PFSK-1 (cell line): Measurements from ENCODE around the gene STX10.

Experiments
- FOXP2 ChIP-seq: optimal IDR thresholded peaks from 2 replicates; pipeline ENCODE3; 2011; ENCODE audit warnings: borderline replicate concordance, control low read depth, inconsistent platforms; ENCODE audit not compliant: insufficient read depth; ENCODE audit errors: extremely low read length, extremely low read depth
- POLR2AphosphoS5 ChIP-seq: IDR thresholded peaks from 2 replicates; pipeline ENCODE4 v1.6.1; 2012; ENCODE audit warnings: low read depth, mild to moderate bottlenecking, control low read depth, low read length, moderate library complexity
- SIN3A ChIP-seq: IDR thresholded peaks from 2 replicates; pipeline ENCODE4 v1.6.1; 2012; ENCODE audit warnings: mild to moderate bottlenecking, low read length, moderate library complexity, borderline replicate concordance; ENCODE audit not compliant: insufficient read depth
- TAF1 ChIP-seq: IDR thresholded peaks from 2 replicates; pipeline ENCODE4 v1.6.1; 2012; ENCODE audit warnings: low read length, control low read depth, borderline replicate concordance; ENCODE audit not compliant: insufficient read depth
- TF ChIP-seq, protein P1 (sequence below), 2 experiments: IDR thresholded peaks; 2 replicates each; pipeline versions ENCODE4 v1.6.1 to v1.8.0; 2011 to 2012; ENCODE audit warnings: low read depth in 2 of 2, low read length in 2 of 2, control low read depth in 1 of 2, inconsistent platforms in 1 of 2, mild to moderate bottlenecking in 1 of 2, moderate library complexity in 1 of 2; ENCODE audit not compliant: insufficient read depth in 1 of 2

STX10 gene

DNA sequence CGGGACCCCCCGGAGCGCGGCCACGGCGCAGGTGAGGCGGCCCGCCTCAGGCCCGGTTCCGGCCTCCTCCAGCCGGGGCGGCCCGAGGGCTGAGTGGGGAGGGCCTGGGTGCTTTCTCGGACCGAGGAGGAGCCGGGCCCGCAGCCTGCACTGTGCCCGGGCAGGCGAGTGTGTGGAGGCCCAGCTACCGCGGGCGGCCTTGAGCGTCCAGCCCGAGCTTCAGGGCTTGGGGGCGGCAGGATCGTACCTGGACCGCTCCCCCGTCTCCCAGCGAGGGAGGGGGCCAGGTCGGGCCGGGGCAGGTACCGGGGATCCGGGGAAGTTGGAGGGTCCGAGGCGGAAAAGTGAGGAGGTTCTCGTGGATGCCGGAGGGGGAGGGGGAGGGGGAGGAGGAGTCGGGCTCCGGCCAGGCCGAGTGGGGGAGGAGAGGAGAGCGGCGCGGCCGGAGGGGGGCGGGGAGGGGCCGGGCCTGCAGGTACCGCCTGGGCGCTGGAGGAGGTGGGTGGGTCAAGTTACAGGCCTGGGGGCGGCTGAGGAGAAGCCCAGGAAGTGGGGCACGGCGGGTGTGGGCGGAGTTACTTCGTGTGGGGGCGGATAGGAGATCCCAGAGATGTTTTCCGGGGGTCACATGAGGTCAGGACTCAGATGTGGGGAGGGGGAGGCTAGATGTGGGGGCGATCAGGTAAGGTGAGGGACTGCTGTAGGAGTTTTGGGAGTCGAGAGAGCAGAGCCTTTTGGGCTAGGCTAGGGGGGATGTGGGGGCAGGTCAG is 31.6 kb downstream of the STX10 start:
- TF ChIP-seq, protein P1, sequence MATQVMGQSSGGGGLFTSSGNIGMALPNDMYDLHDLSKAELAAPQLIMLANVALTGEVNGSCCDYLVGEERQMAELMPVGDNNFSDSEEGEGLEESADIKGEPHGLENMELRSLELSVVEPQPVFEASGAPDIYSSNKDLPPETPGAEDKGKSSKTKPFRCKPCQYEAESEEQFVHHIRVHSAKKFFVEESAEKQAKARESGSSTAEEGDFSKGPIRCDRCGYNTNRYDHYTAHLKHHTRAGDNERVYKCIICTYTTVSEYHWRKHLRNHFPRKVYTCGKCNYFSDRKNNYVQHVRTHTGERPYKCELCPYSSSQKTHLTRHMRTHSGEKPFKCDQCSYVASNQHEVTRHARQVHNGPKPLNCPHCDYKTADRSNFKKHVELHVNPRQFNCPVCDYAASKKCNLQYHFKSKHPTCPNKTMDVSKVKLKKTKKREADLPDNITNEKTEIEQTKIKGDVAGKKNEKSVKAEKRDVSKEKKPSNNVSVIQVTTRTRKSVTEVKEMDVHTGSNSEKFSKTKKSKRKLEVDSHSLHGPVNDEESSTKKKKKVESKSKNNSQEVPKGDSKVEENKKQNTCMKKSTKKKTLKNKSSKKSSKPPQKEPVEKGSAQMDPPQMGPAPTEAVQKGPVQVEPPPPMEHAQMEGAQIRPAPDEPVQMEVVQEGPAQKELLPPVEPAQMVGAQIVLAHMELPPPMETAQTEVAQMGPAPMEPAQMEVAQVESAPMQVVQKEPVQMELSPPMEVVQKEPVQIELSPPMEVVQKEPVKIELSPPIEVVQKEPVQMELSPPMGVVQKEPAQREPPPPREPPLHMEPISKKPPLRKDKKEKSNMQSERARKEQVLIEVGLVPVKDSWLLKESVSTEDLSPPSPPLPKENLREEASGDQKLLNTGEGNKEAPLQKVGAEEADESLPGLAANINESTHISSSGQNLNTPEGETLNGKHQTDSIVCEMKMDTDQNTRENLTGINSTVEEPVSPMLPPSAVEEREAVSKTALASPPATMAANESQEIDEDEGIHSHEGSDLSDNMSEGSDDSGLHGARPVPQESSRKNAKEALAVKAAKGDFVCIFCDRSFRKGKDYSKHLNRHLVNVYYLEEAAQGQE (IDR thresholded peaks at IDR 0.05; ENCODE audit: insufficient read depth in 1 of 2, low read depth in 2 of 2, low read length in 2 of 2) = no peak
- TF ChIP-seq POLR2AphosphoS5 (no peak), TAF1 (no peak), FOXP2 (no peak), SIN3A (no peak; the same call in 1 of the 2 replicates)

DNA sequence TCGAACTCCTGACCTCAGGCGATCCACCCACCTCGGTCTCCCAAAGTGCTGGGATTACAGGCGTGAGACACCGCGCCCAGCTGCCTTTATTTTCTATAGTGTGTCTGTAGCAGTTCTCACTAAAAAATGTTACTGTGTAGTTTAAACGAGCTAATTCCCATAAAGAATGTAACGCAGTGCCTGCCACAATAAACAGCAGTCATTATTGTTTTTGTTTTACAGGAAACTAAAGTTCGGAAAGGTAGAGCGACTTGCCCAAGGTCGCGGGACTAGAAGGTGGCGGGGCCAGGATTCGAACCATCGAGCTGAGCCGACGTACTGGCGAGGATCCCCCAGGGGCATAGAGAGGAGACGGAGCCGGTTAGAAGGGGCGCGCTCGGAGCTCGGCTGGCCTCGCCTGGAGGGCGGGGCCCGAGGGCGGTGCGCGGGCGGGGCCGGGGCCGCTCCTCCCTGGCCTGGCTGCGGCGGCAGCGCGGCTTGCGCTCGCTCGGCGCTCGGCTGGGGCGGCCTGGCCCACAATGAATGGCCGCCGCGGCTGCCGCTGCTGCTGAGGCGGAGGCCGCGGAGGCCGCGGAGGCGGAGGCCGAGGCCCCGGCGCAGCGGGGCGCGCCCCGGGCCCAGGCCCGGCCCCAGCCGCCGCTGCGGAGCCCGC is 32.3 kb downstream of the STX10 start, which contains the start of gene NACC1:
NACC1 (plus strand) TSS at position 493 of the 652 bp plus-strand sequence. CDS start 16,944 bp downstream, outside the sequence.
- TF ChIP-seq TAF1 (peak; percentile 87), POLR2AphosphoS5 (no peak), SIN3A (no peak), FOXP2 (peak; percentile 81)
- TF ChIP-seq, protein P1 (IDR thresholded peaks at IDR 0.05; ENCODE audit: insufficient read depth in 1 of 2, low read depth in 2 of 2, low read length in 2 of 2) = 0 out of 4 replicates have a peak, but pooled peaks of 1 of the 2 experiments have one; percentile 19

GRCh38 chr19:13117176-13117771 is 32.9 kb downstream of the STX10 start:
- no peak for TF ChIP-seq TAF1
- no peak for TF ChIP-seq POLR2AphosphoS5
- TF ChIP-seq SIN3A = no peak

GRCh38 chr19:13116282-13117175 is 33.6 kb downstream of the STX10 start, which contains the start of gene TRMT1:
TSS of gene TRMT1 (minus strand) at chr19:13116740. CDS start at chr19:13116399, 341 bp downstream.
- TF ChIP-seq, protein P1 (IDR thresholded peaks at IDR 0.05; ENCODE audit: insufficient read depth in 1 of 2, low read depth in 2 of 2, low read length in 2 of 2) = 0 out of 4 replicates have a peak, but pooled peaks of 1 of the 2 experiments have one; percentile 23
- TF ChIP-seq TAF1 (peak; percentile 69; the same call in 1 of the 2 replicates), FOXP2 (peak; percentile 9), POLR2AphosphoS5 (peak; percentile 46; the same call in 1 of the 2 replicates), SIN3A (peak; percentile 96; the same call in 1 of the 2 replicates)

DNA sequence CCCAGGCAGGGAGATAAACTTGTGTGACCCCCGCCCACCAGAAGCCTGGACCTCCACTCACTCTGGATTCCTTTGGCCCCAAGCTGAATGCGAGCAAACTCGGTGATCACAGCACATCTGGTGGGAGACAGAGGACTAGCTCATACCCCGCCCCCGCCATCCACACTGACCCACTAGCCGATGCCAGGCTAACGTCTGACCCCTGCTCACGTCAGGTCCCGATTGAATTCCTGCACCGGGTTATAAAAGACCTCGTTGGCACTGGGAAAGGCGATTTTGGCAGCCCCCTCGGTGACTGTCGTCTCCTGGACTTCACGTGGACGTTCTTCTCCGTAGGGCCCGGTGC is 34.3 kb downstream of the STX10 start:
- TF ChIP-seq POLR2AphosphoS5 (no peak), TAF1 (no peak), FOXP2 (no peak), SIN3A (no peak)
- TF ChIP-seq, protein P1 (IDR thresholded peaks at IDR 0.05; ENCODE audit: insufficient read depth in 1 of 2, low read depth in 2 of 2, low read length in 2 of 2) = no peak
